ENCODE measurements around the gene CUX1.
"Not testable (repeated sequence)": the region's sequence is repeated elsewhere in the genome, so short reads cannot be mapped to it uniquely, and the experiment has no call there.

Gene CUX1

DNA sequence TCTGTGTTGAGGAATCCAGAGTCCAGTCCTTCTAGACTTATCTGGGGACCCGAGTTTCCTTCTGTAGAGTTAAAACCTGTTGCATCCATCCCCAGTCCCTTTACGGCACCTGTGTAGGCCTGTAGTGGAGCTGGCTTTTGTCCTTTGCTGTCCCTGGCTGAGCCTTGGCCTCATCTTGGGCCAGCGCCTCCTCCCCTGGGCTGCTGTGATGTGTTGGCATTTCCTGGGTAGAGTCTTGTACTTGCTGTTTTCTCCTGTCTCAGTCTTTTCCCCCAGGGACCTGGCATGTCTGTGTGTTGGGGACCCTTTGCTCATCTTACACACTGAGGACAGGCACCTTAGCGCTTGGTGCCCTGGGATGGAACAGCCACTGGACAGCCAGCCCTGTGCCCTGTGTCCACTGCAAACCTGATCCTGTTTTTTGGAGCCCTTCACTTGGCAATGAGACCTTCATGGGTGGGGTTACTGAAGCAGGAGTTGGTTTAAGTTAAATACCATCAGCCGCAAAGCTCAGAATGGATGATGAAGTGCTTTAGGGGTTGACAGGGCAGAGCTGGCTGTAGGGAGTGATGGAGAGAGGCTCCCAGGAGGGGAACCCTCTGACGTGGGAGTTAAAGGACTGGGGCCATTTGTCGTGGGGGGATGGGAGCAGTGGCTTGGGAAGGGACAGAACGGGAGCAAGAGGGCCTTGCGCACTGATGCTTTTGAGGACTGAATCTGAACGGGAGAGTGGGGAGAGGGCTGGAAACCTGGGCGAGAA is 50.9 kb downstream of the CUX1 start:
- in situ Hi-C loops (cut with MboI; ENCODE audit: low sequenced_read_pairs): no loop called here

DNA sequence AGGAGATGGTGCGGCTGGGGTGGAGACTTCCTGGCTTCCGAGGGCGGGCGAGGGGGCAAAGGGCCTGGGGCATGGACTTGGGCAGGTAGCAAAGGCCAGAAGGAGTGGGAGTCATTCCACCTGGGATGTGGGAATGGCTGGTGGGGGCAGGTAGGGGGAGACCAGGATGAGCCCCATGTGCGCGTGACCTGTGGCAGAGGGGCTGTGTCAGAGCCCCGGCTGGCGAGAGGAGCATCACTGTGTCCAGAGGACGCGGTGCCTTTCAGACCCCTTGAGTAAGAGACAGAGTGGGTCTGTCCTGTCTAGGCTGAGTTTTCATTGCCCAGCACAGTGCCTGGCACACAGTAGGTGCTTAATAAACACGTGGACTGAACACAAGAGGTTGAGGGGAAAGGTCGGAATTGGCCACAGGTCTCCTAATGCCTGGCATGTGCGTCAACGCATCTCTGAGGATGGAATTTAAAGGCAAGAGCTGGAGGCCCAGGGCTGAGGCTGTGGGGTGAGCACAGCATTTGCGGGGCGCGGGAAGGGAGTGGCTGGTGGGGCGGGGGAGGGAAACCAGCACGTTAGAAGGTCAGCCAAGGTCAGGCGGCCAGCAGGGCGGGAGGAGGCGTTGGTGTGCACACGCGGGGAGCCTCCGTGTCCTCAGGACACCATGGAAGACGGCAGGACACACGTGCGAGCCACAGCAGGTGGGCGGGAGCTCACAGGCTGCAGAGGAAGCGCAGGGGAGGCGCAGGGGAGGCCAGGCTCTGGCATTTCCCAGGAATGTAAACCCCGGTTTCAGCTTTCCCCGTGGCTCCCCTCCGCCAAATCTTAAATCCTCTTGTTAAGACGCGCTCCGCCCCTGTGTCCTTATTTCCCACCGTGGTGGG is 51.8 kb downstream of the CUX1 start:
- in situ Hi-C loops (cut with MboI; ENCODE audit: low sequenced_read_pairs): no loop called here

DNA sequence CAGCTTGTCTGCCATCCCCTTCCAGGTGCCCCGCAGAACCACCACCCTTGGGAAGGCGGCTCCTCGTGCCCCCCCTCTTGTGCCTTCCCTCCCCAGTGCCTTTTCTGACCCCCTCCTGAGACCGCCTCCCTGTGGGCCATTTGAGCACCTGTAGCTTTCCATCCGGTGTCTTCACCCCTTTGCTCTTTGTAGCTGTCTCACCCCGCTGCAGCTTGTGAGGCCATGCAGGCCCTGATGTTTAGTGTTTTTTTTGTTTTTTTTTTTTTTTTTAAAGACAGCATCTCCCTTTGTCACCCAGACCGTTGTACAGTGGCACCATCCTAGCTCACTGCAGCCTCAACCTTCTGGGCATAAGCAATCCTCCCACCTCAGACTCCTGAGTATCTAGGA is 52.5 kb downstream of the CUX1 start:
- in situ Hi-C loops (cut with MboI; ENCODE audit: low sequenced_read_pairs): no loop called here

DNA sequence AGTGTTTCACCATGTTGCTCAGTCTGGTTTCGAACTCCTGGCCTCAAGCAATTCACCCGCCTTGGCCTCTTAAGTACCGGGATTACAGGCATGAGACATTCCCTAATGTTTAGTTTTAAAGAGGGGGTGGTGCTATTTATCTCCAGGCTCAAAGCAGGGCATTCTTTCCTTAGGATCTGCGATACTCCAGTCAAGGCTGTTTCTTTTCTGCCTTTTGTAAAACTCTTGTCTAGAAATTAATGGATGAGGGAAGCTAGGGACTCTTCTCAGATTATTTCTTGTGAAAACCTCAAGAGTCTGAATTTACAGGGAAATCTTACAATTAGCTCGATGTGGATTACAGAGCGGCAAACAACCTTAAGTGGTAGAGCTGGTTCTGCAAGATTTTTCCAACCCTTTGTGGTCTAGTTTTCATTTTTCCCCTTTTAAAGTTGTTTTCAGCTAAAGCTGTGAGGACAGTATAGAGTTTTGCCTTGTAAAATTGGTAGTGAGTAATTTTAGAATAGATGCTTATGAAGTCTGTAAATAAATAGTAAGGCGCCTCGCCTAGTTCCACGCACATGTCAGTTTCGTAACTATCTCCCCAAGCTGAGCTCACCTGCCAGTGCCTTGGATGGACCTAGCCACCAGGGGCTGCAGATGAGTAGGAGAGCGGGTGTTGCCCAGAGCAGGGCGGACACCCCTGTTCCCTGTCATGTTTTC is 53.1 kb downstream of the CUX1 start:
- in situ Hi-C loops (cut with MboI; ENCODE audit: low sequenced_read_pairs): no loop called here

DNA sequence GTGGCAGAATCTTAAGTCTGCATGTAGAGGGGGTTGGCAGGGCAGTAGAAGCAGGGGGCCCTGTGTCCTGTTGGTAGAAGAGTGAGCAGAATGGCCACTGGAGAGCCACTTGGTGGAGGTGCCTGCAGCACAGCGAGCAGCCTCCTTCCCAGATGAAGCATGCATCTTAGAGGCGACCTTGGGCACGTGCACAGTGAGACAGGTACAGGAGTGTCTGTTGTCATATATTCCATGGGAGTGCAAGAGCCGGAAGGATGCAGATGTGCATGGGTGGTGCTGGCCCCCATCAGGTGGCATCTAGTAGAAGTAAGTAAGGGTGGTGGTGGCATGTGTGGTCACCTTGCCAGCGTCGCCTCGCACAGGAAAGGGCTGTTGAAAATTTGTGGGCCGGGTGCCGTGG is 53.9 kb downstream of the CUX1 start:
- in situ Hi-C loops (cut with MboI; ENCODE audit: low sequenced_read_pairs): no loop called here

DNA sequence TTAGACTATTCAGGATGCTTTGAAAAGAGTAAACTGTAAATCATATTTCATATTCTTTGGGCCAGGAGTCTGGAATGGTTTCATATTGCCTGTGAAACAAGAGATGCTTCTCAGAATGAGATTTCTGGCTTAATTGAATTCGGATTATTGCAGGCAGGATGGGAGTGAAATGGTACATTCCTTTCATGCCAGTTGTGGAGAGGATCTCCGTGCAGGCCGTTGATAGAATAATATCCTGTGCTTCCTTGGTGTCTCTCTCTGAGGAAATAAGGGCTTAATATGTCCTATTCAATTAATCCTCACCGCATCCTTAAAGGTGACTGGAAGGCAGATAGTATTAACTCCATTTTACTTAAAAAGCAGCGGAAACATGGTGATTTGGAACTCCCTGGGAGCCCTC is 56.6 kb downstream of the CUX1 start:
- in situ Hi-C loops (cut with MboI; ENCODE audit: low sequenced_read_pairs): no loop called here

DNA sequence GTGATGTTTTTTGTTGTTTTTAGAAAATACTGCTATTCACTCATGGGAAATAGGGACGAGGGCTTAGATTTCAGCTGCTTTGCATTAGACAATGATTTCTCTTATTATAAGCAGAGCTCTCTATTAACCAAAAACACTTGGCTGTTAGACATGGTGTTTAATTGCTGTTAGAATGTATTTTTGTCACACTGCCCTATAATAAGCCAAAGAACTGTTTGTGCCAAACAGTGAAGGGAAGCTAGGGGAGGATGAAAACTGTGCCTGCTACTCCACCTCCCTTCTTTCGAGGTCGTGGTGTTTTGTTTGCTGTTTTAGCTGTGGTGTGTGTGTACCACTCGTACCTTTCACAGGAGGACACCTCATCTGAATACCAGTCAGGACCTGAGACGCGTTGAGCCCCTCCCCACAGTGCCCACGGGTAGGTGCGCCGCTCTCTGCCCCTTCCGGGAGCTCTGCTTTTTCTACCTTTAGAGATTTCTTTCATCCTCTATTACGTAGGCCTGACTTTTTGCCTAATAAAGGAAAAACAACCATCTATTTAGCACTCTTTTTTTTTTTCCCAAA is 57.9 kb downstream of the CUX1 start:
- in situ Hi-C loops (cut with MboI; ENCODE audit: low sequenced_read_pairs): no loop called here

DNA sequence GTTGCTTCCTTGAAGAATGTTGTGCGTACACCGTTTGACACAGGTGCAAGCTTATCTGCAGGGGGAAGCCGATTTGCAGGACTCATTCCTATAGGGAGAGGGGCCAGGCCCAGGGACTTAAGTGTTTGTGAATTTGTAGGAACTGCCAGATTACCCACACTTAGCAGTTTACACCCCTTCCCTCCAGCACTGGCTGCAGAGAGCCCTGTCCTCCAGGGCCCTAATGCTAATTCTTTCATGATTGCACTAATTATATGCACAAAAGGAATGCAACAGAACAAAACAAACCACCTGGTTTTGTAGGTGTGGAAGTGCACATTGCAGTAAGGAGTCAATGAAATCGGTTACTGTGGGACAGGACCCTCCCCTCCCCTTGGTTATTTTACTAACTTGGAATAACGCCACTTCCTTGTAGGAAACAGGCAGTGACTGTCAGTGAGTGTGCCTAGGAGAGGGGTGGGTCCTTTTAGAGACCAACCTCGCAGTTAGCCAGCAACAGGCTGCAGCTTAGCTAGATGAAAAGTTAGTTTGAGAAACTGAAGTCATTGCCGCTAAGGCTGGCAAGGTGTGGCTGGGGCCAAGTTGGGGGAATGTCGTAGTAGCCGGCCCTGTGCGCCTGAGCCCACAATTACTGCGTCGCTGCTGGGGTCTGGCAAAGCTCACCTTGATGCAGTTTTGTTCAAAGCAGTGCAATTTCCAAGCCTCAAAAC is 60.6 kb downstream of the CUX1 start:
- in situ Hi-C loops (cut with MboI; ENCODE audit: low sequenced_read_pairs): no loop called here

DNA sequence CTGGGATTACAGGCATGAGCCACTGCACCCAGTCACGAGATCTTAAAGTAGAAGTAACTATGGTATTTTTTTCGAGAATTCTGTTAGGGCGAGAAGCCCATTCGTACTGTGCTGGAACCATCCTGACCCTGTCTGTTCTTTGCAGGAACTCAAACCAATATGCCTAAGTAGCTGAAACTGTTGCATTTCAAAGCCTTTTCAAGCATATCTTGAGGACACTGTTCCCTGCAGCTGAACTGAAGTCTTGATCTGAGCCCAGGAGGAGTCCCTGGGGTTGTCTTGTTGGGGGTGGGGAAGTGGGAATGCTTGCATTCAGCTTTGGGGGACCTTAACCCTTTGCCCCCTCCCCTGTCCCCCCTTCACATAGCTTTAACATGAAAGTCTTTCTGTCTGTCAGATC is 61.5 kb downstream of the CUX1 start:
- in situ Hi-C loops (cut with MboI; ENCODE audit: low sequenced_read_pairs): no loop called here

DNA sequence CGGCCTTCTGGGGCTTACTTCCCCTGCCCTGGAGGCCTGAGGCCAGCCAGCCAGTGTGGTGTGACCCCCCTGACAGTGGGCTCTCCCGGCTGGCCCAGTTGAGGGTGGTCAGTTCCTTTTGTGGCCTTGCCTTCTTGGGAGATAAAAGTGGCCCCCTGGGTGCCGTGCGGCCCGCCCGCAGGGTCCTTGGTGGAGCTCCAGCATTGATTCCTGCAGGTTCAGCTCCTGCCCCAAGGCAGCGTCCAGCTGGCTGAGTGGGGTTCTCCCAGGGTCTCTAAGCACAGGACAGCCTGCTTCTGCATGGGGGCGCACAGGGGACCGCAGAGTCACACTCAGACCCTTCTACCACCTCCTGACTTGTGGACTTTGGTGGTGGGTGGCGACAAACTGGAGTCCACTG is 62.1 kb downstream of the CUX1 start:
- in situ Hi-C loops (cut with MboI; ENCODE audit: low sequenced_read_pairs): no loop called here

DNA sequence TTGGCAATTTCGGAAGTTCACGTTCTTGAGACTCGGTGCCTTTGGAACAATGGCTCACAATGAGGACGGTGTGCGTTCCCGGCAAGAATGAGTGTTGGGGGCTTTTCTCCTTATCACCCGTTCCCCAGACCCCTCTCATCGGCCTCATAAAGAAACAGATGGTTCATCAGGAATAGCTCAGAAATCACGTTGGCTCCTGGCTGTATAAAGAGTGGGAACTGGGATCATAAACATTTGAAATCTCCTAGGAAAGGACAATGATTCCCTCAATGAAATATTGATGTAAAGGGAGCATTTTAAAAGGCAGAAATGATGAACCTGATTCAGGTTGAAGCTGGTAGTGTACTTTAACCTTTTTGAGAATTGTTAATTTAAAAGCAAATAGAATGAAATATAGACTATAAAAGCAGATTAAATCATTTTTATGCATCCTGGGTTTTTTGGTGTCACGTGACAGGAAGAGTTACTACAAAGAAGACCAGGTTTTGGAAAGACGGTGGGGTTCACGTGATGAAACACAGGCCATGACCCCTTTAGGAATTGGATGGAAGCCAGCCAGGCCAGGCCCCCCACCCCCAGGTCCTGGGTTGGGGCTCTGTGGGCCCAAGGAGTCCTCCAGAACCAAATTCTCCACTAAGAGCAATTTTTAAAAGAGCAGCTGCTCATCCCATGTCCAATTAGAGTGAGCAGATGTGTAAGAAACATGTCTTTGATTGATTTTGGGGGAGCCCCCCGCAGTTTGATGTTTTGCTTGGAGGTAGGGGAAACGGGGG is 63.0 kb downstream of the CUX1 start:
- in situ Hi-C loops (cut with MboI; ENCODE audit: low sequenced_read_pairs): no loop called here

DNA sequence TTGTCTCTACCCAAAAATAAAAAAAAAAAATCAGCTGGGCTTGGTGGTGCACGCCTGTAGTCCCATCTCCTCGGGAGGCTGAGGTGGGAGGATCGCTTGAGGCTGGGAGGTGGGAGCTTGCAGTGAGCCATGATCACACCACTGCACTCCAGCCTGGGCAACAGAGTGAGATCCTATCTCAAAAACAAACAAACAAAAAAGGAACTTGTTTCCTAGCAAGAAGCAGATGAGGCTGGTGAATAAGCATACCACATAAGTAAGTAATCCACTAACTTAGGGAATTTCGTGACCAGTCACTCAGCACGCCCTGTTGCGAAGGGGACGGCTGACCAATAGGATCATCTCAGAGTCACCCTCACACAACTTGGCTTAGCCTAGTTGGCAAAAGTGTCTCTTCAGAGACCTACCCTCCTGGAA is 64.6 kb downstream of the CUX1 start:
- in situ Hi-C loops (cut with MboI; ENCODE audit: low sequenced_read_pairs): no loop called here

DNA sequence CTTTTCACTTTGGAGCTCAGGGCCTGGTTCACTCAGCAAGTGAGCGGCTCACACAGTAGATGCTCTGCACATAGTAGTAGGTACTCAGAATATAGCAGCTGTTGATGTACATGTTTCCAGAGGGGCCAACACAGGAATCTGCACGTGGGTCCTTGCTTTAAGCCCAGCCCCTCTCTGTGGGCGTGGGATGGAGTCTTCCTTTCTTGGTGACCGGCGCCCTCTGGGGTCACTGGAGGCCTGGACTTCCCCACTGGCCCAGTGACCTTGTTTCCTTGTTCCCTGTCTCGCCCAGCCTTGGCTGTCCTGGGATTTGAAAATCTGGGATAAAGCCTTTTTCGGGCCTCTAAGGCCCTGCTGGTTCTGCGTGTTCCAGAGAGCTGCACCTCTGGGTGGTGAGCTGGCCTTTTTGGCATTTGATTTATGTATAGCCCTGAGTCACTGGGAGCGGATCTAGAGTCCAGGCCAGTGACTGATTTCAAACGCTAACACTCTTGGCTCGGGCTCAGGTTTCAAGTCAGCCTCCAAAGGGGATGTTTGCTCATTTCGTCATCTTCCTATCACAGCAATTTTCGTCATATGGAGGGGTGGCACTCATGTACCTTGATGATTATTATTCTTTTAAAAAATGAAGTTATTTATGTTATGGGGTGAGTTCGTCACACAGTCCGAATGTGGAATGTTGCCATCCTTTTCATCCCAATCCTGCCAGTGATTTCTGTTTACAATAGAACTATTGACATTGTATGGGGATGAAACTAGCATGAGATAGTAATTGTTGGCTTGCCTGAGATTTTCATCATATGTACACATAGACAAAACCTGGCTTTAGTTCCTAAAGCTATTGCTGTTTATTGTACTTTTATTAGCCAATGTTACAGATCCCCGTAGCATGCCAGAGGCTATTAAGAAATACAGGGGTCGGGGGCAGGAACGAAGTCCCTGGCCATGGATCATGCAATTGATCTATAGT is 65.5 kb downstream of the CUX1 start:
- in situ Hi-C loops (cut with MboI; ENCODE audit: low sequenced_read_pairs): no loop called here

DNA sequence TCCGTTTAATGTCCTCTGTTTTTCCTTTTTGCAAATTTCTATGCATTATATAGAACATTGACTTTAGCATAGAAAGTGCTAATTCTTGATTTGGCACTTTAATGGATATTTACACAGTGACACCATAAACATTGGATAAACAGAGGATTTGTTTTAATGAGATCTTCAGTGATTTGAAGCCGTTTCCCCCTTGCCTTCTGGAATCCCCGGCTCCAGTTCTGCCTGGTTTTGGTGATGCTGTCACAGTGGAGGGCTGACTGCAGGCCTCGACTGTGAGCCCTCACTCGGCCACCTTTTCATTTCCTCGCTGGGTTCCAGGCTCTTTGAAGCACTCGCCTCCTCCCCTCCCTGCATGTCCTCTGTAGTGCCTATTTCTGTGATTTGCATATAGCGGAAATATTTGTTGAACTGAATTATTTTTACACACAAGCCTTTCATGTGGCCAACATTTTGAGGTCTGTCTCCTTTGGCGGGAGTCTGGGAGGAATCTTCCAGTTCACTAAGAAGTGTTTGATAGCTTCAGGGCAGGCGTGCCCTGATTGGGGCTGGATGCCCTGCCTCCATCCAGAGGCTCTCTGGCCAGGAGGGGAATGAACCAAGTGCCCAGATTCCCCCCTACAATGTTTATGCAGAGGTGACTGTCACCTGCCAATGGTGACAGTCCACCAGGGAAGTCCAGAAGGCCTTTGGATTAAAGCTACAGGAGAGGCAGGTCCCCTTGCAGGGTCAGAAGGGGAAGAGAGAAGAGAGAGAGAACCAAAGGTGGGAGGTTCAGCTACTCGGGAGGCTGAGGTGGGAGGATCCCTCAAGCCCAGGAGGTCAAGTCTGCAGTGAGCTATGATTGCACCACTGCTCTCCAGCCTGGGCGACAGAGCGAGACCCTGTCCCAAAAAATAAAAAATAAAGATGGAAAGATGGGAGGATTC is 67.5 kb downstream of the CUX1 start:
- in situ Hi-C loops (cut with MboI; ENCODE audit: low sequenced_read_pairs): no loop called here

DNA sequence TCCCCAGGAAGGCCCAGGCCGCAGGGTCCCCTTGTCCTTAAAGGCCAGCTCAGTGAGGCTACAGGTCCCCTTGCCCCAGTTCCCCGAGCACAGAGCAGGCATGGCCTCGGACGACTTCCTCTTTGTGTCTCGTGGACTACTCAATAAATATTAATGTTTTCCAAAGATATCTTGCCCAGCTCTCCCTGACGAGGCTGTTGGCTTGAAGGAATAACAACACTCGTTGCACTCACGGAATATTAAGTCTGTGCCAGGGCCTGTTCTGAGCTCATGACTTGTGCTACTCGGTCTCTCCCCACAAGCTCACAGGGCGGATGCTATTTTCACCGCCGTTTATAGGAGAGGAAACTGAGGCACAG is 68.2 kb downstream of the CUX1 start:
- in situ Hi-C loops (cut with MboI; ENCODE audit: low sequenced_read_pairs): no loop called here

DNA sequence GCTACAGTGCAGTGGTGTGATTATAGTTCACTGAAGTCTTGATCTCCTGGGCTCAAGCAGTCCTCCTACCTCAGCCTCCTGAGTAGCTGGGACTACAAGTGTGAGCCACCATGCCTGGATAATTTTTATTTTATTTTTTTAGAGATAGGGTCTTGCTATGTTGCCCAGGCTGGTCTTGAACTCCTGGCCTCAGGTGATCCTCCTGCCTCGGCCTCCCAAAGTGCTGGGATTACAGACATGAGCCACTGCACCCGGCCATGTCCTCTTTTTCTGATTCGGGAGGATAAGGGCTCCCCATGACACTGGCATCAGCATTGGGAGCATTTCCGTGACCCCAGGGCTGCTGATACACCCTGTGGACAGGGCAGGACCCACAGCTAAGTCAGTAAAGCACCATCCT is 69.9 kb downstream of the CUX1 start:
- in situ Hi-C loops (cut with MboI; ENCODE audit: low sequenced_read_pairs): not testable (repeated sequence)

DNA sequence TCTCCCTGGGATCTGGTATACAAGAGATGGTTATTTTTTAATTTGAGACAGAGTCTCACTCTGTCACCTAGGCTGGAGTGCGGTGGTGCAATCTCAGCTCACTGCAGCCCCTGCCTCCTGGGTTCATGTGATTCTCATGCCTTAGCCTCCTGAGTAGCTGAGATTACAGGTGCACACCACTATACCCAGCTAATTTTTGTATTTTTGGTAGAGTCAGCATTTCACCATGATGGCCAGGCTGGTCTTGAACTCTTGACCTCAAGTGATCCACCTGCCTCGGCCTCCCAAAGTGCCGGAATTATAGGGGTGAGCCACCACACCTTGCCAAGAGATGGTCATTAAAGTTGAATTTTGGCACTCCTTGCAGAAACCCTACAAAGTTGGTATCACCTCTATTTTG is 71.1 kb downstream of the CUX1 start:
- in situ Hi-C loops (cut with MboI; ENCODE audit: low sequenced_read_pairs): not testable (repeated sequence)

Data from hTERT RPE-1 (cell line).